ENCODE measurements around the gene SLBP.

SLBP gene

DNA sequence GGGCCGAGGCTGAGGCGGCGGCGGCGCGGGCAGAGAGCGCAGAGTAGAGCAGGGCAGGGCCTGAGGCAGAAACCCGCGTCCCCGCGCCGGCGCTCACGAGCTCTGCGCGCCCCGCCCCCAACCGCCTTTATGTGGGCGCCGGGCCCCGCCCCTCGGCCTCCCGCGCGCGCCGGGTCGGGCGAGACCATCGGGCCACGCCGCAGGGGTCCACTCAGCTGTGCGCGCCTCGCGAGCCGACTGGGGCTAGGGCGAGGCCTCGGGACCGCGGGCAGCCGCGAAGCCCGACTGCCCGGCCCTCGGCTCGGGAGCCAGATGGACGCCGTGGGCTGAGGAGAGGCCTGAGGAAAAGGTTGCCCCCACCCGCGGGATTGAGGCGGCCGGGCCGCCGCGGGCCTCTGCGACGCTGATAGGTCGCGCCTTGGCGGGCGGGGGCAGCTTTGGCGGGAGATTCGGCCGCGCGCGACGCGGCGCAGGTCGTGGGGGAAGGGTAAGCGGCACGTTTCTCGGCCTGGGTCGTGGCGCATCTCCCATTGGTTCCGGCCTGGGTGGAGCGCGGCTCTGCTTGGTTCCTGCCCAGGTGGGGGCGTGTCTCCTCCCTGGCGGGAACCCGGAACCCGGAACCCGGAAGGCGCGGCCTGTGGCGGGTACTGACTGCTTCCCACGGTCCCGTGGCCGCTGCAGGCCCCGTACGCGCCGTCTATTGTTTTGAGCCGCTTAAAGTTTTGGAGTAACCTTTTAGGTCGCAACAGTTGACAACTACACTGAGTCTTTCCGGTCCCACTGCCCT is at the start of gene SLBP:
TSS of gene SLBP (minus strand) at position 104 of the 787 bp plus-strand sequence. CDS start 131 bp downstream, outside the sequence.
- peak; percentile 92 for DNase-seq

DNA sequence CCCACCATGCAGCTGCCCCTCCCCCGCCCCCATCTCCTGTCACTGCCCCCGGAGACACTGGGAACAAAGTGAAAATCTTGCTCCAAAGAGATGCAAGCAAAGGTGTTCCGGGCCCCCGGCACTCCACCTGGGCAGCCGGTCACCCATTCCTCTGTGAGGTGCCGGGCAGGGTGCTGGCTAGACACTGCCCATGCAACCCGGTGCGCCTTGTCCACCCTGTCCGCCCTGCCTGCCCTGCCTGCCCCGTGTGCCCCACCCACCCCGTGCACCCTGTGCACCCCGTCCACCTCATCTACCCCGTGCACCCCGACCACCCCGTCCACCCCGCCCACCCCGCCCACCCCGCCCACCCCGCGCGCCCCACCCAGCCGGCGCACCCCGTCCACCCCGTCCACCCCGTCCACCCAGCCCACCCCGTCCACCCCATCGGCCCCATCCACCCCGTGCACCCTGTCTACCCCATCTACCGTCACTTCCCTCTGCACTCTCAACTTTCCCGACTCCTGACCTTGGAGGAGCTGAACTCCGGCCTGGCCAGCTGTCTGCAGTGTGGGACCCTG is 49.1 kb upstream of the SLBP start:
- no peak for DNase-seq

DNA sequence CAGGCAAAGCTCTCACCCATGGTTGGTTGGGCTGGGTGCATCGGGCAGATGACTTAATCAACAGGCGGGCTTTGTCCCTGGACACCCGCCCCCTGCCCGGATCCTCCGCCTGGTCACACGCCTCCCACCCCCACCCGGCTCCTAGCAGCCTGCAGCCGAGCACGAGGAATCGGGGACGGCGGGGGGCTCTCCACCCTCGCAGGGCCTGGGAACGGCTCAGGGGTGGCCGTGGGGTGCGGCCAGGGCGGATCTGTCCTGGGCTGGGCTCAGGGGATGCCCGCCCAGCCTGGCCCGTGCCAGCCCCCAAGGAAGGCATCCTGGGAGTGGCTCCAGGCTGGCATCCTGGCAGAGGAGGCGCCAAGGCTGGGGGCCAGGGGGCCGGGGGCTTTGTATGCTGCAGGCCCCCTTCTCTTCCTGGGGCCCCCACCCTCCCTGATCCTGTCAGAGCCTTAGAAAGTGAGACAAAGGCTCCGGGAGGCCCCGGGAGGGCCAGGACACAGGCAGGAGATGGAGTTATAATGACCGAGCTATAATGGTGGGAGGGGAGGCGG is 48.5 kb upstream of the SLBP start:
- DNase-seq, result no peak

DNA sequence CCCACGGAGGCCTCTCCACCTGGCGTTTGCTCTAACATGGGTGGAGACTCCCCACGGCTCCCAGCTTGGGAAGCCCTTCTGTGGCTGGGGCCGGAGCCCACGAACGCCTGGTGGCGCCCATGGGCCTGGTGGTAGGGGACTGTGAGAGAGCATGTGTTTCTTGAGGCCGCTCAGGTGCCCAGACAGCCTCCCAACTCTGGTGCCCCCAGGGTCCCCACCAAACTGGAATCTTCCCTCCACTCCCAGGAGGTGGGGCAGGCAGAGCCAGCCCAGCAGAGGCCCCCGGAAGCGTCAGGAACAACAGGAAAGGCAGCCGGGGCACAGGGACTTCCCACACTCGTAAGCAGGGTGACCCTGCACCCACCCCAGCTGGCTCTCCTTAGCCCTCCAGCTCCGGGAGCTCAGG is 47.7 kb upstream of the SLBP start:
- no peak for DNase-seq

DNA sequence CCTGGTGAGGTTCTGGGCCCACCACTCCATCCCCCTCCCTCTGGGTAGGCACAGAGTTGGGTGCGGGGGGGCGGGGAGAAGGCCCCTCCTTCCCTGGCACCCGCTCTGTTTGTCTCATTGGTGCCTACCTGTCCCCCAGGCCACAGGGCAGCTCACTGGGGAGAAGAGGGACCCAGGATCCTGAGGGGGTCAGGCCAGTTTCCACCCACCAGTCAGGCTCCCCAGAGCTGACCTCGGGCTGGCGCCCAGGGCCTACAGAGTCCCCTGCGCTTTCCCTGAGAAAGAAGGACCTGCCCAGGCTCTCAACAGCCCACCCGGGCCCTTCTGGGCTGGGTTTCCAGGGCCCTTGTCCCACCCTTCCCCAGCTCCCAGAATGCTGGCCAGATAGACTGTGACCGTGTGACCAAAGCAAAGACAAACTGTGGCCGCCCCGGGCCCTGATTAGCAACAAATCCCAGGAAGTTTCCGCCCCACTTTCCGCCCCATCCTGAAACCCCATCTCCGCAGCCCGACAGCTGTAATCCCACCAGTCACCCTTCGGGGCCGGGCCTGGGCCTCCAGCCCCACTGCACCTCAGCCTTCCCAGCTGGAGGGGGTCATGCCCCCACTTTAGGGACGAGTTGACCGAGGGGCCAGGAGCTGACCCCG is 47.2 kb upstream of the SLBP start:
- DNase-seq, result no peak

DNA sequence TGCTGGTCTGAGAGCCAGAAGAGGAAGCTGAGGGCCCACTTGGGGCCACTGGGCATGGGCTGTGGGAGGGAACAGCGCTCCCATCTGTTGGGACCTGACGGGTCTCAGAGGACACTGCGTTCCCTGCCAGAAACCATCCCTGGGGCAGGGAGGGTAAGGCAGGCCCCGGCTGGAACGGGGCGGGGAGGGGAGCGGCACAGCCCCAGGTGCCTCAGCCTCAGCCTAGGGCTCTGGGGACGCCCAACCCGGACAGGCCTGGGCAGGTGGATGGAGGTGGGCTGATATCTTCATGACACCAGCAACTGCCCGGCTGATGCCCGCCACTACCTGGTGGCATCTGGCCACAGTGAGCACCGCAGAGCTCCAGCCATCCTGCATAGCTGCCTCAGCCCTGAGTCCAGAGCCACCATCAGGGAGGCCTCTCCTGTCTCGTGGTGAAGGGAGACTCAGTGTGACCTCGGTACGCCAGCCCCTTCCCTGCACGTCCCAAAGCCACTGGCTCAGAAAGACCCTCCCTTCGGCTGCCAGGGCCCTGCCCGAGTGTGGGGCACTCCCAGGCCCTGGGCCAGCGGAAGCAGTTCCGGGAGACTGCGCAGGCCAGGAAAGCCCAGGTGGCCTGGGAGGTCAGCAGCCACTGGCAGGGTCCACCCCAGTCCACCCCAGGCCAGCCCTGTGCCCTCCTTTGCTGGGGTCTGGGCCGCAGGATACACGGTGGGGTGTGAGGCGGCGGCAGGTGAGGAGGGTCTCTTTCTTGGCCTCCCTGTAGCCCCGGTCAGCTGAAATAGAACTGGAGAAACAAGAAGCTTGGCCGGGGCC is 46.4 kb upstream of the SLBP start:
- DNase-seq, result no peak

DNA sequence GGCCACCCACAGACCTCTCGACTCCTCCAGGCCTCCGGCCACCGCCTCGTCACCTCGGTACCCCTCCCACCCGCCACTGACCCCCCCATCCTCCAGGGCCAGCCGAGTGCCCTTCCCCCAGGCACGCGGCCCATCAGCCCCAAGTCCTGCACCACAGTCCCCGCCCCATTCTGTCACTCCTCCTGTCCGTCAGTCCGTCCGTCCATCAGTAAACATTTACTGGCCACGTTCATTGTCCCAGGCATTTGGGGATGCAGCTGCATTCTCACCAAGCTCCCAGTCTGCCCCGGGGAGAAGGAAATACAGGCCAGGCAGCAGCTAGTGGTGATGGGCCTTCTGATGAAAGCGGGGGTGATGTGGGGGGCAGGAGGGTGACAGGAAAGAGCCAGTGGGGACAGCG is 45.7 kb upstream of the SLBP start:
- DNase-seq, result no peak

DNA sequence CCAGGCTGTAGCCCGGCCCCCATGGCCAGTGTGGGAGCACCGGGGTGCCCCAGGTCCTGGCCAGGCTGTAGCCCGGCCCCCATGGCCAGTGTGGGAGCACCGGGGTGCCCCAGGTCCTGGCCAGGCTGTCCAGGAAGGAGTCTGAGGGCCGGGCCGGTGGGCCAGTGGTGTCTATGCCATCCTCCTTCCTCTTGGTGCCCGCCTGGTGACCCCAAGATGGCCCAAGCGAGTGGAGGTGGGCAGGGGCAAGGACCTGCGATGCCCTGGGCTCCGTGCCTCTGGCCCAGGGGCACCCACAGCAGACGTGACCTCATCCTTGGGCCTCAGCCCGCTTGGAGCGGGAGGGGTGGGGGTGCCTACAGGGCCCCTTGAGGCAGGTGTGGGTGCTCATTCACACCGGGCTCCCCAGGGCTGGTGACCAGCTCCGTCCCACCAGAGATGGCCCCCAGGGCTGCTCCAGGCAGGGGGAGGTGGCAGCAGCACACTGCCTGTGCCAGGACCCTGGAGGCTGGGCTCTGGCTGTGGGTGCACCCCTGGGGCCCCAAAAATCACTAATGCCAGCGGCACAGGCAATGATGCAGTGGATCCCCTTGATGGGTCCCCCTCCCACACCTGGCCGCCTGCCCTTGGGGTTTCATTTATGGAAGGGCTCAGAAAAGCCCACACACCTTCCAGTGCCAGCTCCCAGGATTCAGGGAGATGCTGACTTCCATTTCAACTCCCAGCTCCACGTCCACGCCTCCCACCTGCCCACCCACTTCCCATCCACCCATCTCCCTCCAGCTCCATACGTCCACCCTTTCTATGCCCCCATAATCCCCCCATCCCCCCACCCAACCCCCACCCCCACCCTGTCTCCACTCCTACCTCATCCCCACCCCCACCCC is 45.0 kb upstream of the SLBP start:
- DNase-seq, result no peak

DNA sequence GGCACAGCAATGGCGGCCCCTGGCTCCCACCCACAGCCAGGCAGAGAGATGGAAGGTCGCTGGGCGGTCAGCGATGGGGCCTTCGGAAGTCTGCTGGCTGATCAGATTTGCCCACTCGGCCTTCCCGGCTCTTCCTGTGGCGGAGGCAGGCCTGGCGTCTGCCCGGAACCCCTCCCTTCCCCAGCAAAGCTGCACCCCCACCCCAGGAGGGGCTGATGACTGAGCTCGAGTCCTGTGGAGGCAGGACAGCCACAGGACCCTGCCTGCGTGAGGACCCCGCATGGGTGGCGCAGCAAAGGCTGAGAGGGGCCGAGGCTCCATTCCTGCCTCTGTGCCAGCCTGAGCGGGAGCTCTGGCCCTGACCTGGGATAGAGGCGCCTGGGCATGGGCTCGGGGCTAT is 44.0 kb upstream of the SLBP start:
- no peak for DNase-seq

DNA sequence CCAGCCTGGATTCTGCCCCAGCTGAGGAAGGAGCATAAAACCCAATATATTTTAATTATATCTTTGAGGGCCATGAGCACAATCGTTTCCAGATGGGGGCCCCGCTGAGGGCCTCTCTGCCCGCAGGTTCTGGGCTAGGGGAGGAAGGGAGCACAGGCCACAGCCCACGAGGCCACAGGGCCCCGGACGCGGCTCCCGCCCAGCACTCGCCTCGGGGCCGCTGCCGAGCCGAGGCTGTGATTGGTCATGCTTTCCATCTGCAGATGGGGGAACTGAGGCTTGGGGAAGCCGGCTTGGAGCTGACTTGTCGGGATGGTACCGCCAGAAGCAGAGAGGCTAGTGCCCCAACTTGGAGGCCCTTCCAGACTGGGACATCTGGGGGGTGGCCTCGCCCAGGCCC is 43.2 kb upstream of the SLBP start:
- no peak for DNase-seq

DNA sequence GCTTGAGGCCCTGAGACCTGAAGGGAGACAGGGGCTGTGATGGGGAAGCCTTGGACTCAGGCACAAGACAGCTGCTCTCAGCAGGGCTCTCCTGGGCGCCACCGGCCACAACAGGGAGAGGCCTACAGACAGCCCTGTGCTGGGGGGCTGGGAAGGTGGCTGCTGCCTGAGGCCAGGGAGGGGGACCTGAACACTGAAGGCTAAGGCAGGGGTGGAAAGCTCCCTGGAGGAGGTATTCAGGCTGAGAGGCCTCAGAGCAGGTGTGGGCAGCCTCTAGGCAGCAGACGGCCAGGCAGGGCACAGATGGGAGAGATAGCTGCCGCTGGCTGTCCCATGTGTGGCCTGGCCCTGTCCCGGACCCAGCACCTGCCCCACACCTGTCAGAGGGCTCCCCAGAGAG is 42.2 kb upstream of the SLBP start:
- DNase-seq, result no peak

DNA sequence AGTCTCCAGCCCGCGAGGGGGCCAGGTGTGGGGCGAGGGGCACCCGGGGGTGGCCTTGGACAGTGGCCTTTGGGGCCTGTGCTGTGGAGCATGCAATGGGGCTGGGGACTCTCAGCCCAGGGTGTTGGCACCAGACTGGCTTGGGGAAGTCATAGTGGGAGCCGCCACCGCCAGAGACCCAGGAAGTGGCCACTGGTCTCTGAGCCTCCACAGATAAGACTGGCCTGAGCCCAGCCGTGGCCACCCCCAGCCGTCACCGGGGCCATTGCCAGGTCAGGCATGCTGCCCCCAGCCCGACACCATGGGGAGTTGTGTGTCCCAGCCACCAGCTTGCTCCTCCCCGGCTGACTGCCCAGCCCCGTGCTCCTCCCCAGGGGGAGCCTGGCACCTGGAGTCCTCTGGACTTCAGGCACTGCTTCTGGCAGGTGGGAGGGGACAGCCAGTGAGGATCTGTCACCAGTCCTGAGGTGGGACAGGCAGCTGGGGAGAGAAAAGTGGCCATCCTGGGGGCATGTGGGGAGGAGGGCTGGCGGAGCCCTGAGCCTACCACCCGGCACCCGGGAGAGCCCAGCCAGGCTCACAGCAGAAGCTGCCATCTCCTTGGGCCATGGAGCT is 41.7 kb upstream of the SLBP start:
- DNase-seq, result no peak

DNA sequence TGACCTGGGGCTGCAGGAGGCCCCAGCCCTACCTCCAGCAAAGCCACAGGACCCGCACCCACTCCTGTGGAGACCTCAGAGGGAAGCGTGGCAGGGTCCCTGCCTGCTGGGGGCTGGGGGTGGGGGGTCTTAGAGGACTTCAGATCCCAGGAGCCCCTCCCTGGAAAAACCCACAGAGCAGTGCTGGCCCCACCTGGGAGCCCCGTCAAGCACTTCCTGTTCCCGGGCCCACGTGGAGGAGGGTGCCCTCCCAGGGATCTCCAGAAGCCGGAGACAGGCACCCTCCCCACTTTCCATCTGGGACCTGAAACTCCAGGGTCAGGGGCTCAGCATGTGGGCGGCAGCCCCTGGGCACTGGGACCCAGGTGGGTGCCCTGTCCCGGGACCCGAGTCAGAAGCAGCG is 41.2 kb upstream of the SLBP start:
- DNase-seq, result no peak

DNA sequence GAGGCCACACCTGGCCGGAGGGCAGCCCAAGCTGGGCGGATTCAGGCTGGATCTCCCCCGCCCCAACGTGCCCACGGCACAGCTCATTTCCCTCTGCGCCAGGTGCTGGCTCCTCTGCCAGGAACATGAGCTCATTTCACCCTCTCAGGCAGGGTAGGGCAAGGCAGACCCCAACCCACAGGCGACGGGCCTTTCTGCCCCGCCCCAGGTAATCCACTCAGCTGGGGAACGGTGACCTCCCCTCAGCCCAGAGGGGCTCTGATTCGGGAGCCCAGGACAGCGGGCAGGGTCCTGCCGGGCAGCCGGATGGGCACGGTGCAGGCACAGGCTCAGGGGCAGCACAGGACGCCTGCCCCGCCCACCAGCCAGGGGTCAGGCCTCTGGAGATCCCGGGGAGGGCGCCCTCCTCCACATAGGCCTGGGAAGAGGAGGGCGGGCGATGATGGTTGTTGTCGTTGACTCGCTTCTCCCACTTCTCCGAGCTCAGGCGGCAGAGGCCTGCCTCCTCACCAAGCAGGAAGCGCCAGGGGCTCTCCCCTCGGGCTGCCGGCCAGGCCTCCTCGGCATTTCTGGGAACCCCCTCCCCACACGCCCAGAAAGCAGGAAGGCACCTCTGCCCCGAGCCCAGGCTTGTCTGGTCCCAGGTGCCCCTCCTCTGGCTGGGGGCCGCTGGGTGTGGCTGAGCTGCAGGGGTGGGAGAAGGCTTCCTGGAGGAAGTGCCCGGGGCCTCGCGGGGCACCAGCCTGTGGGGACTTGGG is 40.3 kb upstream of the SLBP start:
- DNase-seq, result no peak

DNA sequence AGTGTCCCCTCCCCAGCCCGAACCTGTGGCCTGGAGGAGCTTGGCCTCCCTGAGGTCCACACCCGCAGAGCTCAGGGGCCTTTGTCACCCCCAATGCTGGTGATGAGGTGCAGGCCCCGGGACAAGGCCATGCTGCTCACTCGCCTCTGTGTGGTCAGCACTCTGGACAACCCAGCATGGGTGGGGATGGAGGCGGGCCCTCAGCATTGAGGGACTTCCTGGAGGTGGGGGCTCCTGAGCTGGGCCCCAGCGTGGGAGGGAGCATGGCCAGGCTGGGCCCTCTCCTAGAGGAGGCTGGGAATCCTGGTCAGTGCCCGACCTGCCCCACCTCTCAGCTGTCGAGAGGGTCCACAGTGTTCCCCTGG is 39.8 kb upstream of the SLBP start:
- no peak for DNase-seq

DNA sequence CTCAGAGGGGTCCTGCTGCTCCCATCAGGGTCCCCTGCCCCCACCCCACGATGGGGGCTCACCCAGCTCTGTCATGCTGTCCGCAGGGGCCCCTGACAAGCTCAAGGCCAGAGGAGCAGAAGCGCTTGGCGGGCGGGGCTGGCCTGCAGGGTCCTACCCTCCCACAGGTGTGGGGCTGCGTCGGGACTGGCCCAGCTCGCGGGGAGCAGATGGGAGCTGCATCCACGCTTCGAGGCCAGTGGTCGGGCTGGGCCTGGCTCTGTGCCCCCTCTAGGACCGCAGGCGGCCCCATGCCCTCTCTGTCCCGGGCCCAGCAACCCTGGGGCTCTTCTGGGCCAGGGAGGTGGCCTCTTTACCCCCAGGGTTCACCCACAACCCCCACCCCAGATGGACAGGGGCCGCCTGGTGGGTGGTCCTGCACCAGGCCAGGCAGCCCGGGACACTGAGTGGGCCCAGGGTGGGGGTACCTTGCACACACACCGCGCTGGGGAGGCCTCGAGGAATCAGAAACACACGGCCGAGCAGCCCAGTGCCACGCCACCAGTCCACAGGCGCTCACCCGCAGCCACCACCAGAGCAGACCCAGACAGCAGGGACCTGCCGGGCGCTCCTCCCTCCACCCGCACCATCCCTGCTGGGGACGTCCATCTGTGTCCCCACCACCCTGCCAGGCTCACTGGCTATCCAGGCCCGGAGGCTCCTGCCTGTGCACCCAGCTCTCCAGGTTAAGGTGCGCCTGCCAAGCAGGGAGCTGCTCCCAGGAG is 39.2 kb upstream of the SLBP start:
- no peak for DNase-seq

DNA sequence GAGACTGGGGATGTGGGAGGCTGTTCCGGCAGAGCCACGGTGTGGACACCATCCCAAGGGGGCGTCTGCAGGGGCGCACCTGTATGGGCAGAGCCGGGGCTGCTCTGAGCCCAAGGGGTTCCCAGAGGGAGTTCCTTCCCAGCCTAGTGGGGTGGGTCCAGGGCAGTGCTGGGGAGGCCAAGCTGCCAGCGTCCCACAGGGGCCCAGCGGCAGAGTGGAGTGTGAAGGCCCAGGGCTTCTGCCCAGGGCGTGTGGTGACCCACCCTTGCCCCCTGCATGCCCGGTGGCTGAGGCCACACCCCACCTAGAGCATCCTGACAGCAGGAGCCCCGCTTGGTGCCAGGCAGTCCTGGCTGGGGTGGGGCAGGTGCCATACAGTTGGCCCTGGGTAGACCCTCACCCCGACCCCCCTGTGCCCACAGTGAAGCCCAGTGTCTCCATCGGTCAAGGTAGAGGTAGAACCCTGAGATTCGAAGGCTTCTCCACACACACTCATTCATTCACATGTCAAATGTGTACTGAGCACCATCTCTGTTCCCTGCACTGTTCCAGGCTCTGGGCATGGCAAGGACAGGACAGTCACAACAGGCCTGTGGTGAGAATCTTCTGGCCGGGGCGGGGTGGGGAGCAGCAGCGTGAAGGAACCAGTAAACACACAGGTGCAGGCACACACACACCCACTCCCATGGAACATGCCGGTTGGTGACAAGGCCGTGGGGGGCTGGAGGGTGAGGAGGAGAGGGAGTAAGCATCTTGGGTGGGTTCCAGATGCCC is 38.4 kb upstream of the SLBP start:
- DNase-seq, result no peak

DNA sequence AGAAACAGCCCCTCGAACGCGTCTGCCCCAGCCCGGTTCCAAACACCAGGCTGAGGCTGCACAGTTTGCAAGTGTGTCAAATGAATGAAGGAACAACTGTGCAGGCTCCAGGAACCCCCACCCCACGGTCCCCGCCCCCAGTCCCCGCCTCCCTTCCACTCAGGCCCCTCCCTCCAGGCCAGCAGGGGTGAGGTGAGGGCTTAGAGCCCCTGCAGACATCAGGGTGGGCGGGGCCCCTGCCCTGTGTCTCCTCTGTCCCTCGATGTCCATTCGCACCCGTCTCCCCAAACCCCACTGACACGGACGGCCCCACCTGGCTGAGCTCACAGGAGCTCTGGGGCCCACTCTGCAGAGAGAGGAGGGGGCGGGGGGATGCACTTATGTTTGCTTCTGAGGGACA is 37.7 kb upstream of the SLBP start:
- DNase-seq, result no peak

DNA sequence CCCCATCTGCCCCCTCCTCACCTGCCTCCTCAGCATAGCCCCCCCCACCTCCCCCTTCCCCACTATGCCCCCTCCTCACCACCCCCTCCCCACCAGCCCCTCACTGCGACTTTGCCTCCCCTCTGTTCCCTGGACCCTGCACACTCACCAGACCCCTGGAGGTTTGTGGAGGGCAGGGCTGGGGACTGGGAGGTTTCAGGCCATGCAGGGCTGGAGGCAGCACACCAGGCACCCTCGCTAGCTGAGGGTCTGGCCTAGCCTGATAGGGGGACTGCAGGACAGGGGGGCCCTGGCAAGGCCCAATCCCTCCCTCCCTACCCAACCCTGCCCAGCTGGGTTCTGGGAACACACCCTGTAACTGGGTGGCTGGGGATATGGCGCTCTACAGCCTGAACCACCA is 37.3 kb upstream of the SLBP start:
- no peak for DNase-seq

Data from NCI-H187 treated with DMSO at 0.1 percent for 48 hours (cell line).